Liver (tissue), 9 donors: ENCODE data around the gene SIGLEC8. TPM values are rescaled to one million over a fixed set of nuclear protein-coding genes. Genes with fewer than 3 reads are reported as not detected.

Experiments
- DNase-seq: peaks from one replicate; pipeline ENCODE4 v3.0.0-alpha.2; 2017; ENCODE audit warnings: low spot score
- H3K27ac ChIP-seq, 2 donors: one replicate each; pipeline ENCODE4 v1.7.0; 2013; ENCODE audit warnings: inconsistent platforms in 2 of 2, low read length in 2 of 2, control low read depth in 1 of 2, low read depth in 1 of 2, mild to moderate bottlenecking in 1 of 2
- H3K27me3 ChIP-seq, 4 donors: one replicate each; pipeline versions ENCODE4 v1.6.1 to v1.7.0; 2013; ENCODE audit warnings: low read length in 3 of 4, inconsistent platforms in 1 of 4, mild to moderate bottlenecking in 1 of 4, moderate library complexity in 1 of 4; ENCODE audit not compliant: control insufficient read depth in 4 of 4, insufficient read depth in 4 of 4
- H3K36me3 ChIP-seq, 4 donors: one replicate each; pipeline versions ENCODE4 v1.6.1 to v1.7.0; 2013; ENCODE audit warnings: low read length in 3 of 4, mild to moderate bottlenecking in 3 of 4, low read depth in 1 of 4, moderate library complexity in 1 of 4; ENCODE audit not compliant: control insufficient read depth in 4 of 4, insufficient read depth in 3 of 4
- H3K4me1 ChIP-seq, 4 donors: one replicate each; pipeline versions ENCODE4 v1.6.1 to v1.7.0; 2013; ENCODE audit warnings: low read length in 3 of 4, mild to moderate bottlenecking in 3 of 4, moderate library complexity in 1 of 4; ENCODE audit not compliant: control insufficient read depth in 4 of 4, insufficient read depth in 4 of 4
- H3K4me3 ChIP-seq, 3 donors: one replicate each; pipeline versions ENCODE4 v1.6.1 to v1.7.0; 2013; ENCODE audit warnings: low read length in 3 of 3, control low read depth in 1 of 3, low read depth in 1 of 3, mild to moderate bottlenecking in 1 of 3
- H3K9ac ChIP-seq, 2 donors: one replicate each; pipeline ENCODE4 v1.7.0; 2013; ENCODE audit warnings: low read length in 2 of 2, mild to moderate bottlenecking in 2 of 2, moderate library complexity in 2 of 2, control low read depth in 1 of 2, low read depth in 1 of 2
- H3K9me3 ChIP-seq, 4 donors: one replicate each; pipeline versions ENCODE4 v1.6.1 to v1.7.0; 2013; ENCODE audit warnings: low read length in 3 of 4; ENCODE audit not compliant: control insufficient read depth in 4 of 4
- ATF3 ChIP-seq: IDR thresholded peaks from 2 replicates; pipeline ENCODE4 v1.6.1; 2016; ENCODE audit warnings: antibody characterized with exemption
- CTCF ChIP-seq: fragments of 150-350 bp; IDR thresholded peaks from 2 replicates; pipeline ENCODE4 v1.5.1; 2017; ENCODE audit warnings: improper control_type of control experiment, low read depth, low read length; ENCODE audit not compliant: missing input control
- EGR1 ChIP-seq, 2 donors: IDR thresholded peaks; 2 replicates each; pipeline ENCODE4 v1.6.1; 2016 to 2018; ENCODE audit warnings: antibody characterized with exemption in 2 of 2, low read depth in 2 of 2
- FOXA1 ChIP-seq: IDR thresholded peaks from 2 replicates; pipeline ENCODE4 v1.6.1; 2016; ENCODE audit warnings: antibody characterized with exemption
- FOXA2 ChIP-seq: IDR thresholded peaks from 2 replicates; pipeline ENCODE4 v1.6.1; 2016; ENCODE audit warnings: antibody characterized with exemption
- GABPA ChIP-seq, 2 donors: IDR thresholded peaks in 1 of 2; conservative IDR thresholded peaks in 1 of 2; 2 replicates each; pipeline ENCODE4 v1.6.1; 2016; ENCODE audit warnings: antibody characterized with exemption in 2 of 2, mild to moderate bottlenecking in 1 of 2, moderate library complexity in 1 of 2
- HNF4A ChIP-seq, 2 donors: conservative IDR thresholded peaks; 2 replicates each; pipeline ENCODE4 v1.6.1; 2016; ENCODE audit warnings: antibody characterized with exemption in 2 of 2, mild to moderate bottlenecking in 2 of 2
- HNF4G ChIP-seq: IDR thresholded peaks from 2 replicates; pipeline ENCODE4 v1.6.1; 2016; ENCODE audit warnings: antibody characterized with exemption
- JUND ChIP-seq, 2 donors: IDR thresholded peaks; 2 replicates each; pipeline ENCODE4 v1.6.1; 2016; ENCODE audit warnings: antibody characterized with exemption in 2 of 2
- MAX ChIP-seq: IDR thresholded peaks from 2 replicates; pipeline ENCODE4 v1.6.1; 2016; ENCODE audit warnings: antibody characterized with exemption
- NR2F2 ChIP-seq: IDR thresholded peaks from 2 replicates; pipeline ENCODE4 v1.6.1; 2016; ENCODE audit warnings: antibody characterized with exemption
- RAD21 ChIP-seq, 2 donors: IDR thresholded peaks; 2 replicates each; pipeline ENCODE4 v1.6.1; 2016; ENCODE audit warnings: antibody characterized with exemption in 2 of 2, mild to moderate bottlenecking in 2 of 2
- REST ChIP-seq: IDR thresholded peaks from 2 replicates; pipeline ENCODE4 v1.6.1; 2016; ENCODE audit warnings: antibody characterized with exemption, mild to moderate bottlenecking
- RXRA ChIP-seq, 2 donors: IDR thresholded peaks; 2 replicates each; pipeline ENCODE4 v1.6.1; 2017 to 2018; ENCODE audit warnings: antibody characterized with exemption in 2 of 2, mild to moderate bottlenecking in 1 of 2
- SP1 ChIP-seq: IDR thresholded peaks from 2 replicates; pipeline ENCODE4 v1.6.1; 2018; ENCODE audit warnings: antibody characterized with exemption, mild to moderate bottlenecking
- TAF1 ChIP-seq: conservative IDR thresholded peaks from 2 replicates; pipeline ENCODE4 v1.6.1; 2016; ENCODE audit warnings: antibody characterized with exemption, mild to moderate bottlenecking
- YY1 ChIP-seq: IDR thresholded peaks from 2 replicates; pipeline ENCODE4 v1.6.1; 2016; ENCODE audit warnings: antibody characterized with exemption, mild to moderate bottlenecking
- ZBTB33 ChIP-seq: IDR thresholded peaks from 2 replicates; pipeline ENCODE4 v1.6.1; 2016; ENCODE audit warnings: antibody characterized with exemption
- WGBS: extraction: QIAGEN DNeasy Blood & Tissue Kit; methylation state at CpG from one replicate; pipeline ENCODE4 v1.1.7; 2013; 5-methylcytosine and 5-hydroxymethylcytosine counted together
- polyA plus RNA-seq, 2 donors: library from polyadenylated mRNA; stranded (reverse) in 1 of 2; unstranded in 1 of 2; fragments of 200-250 nt in 1 of 2; fragments of >200 nt in 1 of 2; fragmentation: Nextera tagmentation in 1 of 2; extraction: Ambion mirVana in 1 of 2; gene quantifications; one replicate each; pipeline versions ENCODE4 v1.2.1 to v1.2.3, GENCODE V29; 2013 to 2015
- total RNA-seq, 2 donors: library from RNA; depleted of rRNA; stranded (reverse); fragments of >200 nt; gene quantifications; one replicate each; pipeline ENCODE4 v1.2.3, GENCODE V29; 2014
- donor health status: healthy.
- donor health status: healthy.
- donor health status: healthy.
- donor health status: healthy.
- donor health status: healthy.

The SIGLEC8 gene
- total and polyA plus RNA-seq, 4 donors, result 0.09 to 2.3 (median 0.52) TPM

GRCh38 chr19:51456541-51457290 is 1.5 kb downstream of the SIGLEC8 start (continued):
- no peak for TF ChIP-seq MAX
- TF ChIP-seq FOXA1, result no peak
- no peak for TF ChIP-seq RAD21 (IDR thresholded peaks at IDR 0.05)
- no peak for TF ChIP-seq JUND (IDR thresholded peaks at IDR 0.05)
- no peak for TF ChIP-seq NR2F2
- no peak for TF ChIP-seq TAF1
- no peak for TF ChIP-seq HNF4A (conservative IDR thresholded peaks at IDR 0.05)

- 75% methylated on average over 5 of the region's 5 CpGs for WGBS
- no peaks in the 10 kb centered on the region for H3K27me3 ChIP-seq
- no peaks in the 10 kb centered on the region for H3K36me3 ChIP-seq
- no peak overlapping the region for H3K27ac ChIP-seq
- no peak overlapping the region for H3K4me3 ChIP-seq
- DNase-seq, result no peak
- H3K4me1 ChIP-seq, result no peaks in the 10 kb centered on the region
- H3K9ac ChIP-seq, result no peak overlapping the region
- TF ChIP-seq RXRA (IDR thresholded peaks at IDR 0.05) (no peak), JUND (IDR thresholded peaks at IDR 0.05) (no peak), RAD21 (IDR thresholded peaks at IDR 0.05) (no peak), ATF3 (no peak)
- no peaks in the 10 kb centered on the region for H3K9me3 ChIP-seq
These were observed 7.4 kb downstream of the SIGLEC8 start for GRCh38 chr19:51450730-51451307.

GRCh38 chr19:51448411-51449016 is 9.7 kb downstream of the SIGLEC8 start:
- no peak for DNase-seq
- no peaks in the 10 kb centered on the region for H3K27me3 ChIP-seq
- H3K27ac ChIP-seq, result no peak overlapping the region
- H3K9ac ChIP-seq, result no peak overlapping the region
- 49% methylated on average over 13 of the region's 13 CpGs for WGBS
- no peak overlapping the region for H3K4me3 ChIP-seq
- TF ChIP-seq NR2F2 (no peak), YY1 (no peak), HNF4G (no peak), ATF3 (no peak), FOXA1 (no peak), JUND (IDR thresholded peaks at IDR 0.05) (no peak), RXRA (IDR thresholded peaks at IDR 0.05) (no peak), TAF1 (no peak), SP1 (no peak), CTCF (no peak), EGR1 (IDR thresholded peaks at IDR 0.05; ENCODE audit: low read depth in 2 of 2) (no peak), FOXA2 (no peak), RAD21 (IDR thresholded peaks at IDR 0.05) (no peak), MAX (no peak), HNF4A (conservative IDR thresholded peaks at IDR 0.05) (no peak), REST (no peak), GABPA (IDR thresholded peaks at IDR 0.05 in 1 of 2, conservative IDR thresholded peaks at IDR 0.05 in 1 of 2) (no peak), ZBTB33 (no peak)
- no peaks in the 10 kb centered on the region for H3K36me3 ChIP-seq
- H3K9me3 ChIP-seq, result no peaks in the 10 kb centered on the region
- no peaks in the 10 kb centered on the region for H3K4me1 ChIP-seq
